A549 (cell line): ENCODE results near the gene PCYT1A. TPM values are rescaled to one million over a fixed set of nuclear protein-coding genes. Genes with fewer than 3 reads are reported as not detected.

ENCODE experiments used
- ATAC-seq, 2 experiments: fragments of 200-7000 bp in 1 of 2; fragments of >200 bp in 1 of 2; cut with Nextera tagmentation in 1 of 2; cut with Tn5 transposase in 1 of 2; 3 replicates each; pipeline versions ENCODE4 v1.8.0 to v1.9.1; 2018 to 2020; ENCODE audit warnings: mild to moderate bottlenecking in 1 of 2, moderate library complexity in 1 of 2
- CTCF ChIA-PET: fragments of 300-600 bp; sonication (Branson Sonifier 250); formaldehyde crosslinking; extraction: SDS; loops from one replicate; lab custom pipeline; 2021; ENCODE audit warnings: antibody characterized with exemption, inconsistent platforms; lab: Yijun Ruan, JAX
- POLR2A ChIA-PET: fragments of 350-600 bp; formaldehyde crosslinking; extraction: SDS; loops from one replicate; lab custom pipeline; 2021; ENCODE audit warnings: antibody characterized with exemption, inconsistent platforms; lab: Yijun Ruan, JAX
- DNase-seq, 2 experiments: peaks; one replicate each; pipeline versions ENCODE4 v3.0.0 to v3.0.0-alpha.2; 2011 to 2016; ENCODE audit warnings: low read depth in 1 of 2, low spot score in 1 of 2
- FAIRE-seq: peaks from 2 replicates; lab custom pipeline; 2011; peaks lifted over from hg19 to GRCh38; lab: Jason Lieb, UNC
- H3K27ac ChIP-seq, 2 experiments: fragments of >200 bp; sonication (Bioruptor Twin); formaldehyde crosslinking; 3 replicates each; pipeline ENCODE4 v1.5.1; 2016 to 2017
- H3K4me1 ChIP-seq: fragments of >200 bp; sonication (Bioruptor Twin); formaldehyde crosslinking; 3 replicates; pipeline ENCODE4 v1.6.1; 2016
- H3K4me2 ChIP-seq: fragments of >200 bp; sonication (Bioruptor Twin); formaldehyde crosslinking; 3 replicates; pipeline ENCODE4 v1.6.1; 2016
- H3K4me3 ChIP-seq: fragments of >200 bp; sonication (Bioruptor Twin); formaldehyde crosslinking; 3 replicates; pipeline ENCODE4 v1.5.1; 2016
- H3K9me3 ChIP-seq: fragments of >200 bp; sonication (Bioruptor Twin); formaldehyde crosslinking; 3 replicates; pipeline ENCODE4 v1.6.1; 2016
- BHLHE40 ChIP-seq: IDR thresholded peaks from 2 replicates; pipeline ENCODE4 v1.6.1; 2012; ENCODE audit warnings: low read depth, low read length, inconsistent platforms
- CBX8 ChIP-seq: fragments of 200-600 bp; sonication (generic); IDR thresholded peaks from 2 replicates; pipeline ENCODE4 v1.6.1; 2016
- CHD2 ChIP-seq: fragments of 150-350 bp; IDR thresholded peaks from 2 replicates; pipeline ENCODE4 v1.6.1; 2014; ENCODE audit warnings: low read length; ENCODE audit not compliant: partially characterized antibody
- CHD4 ChIP-seq: fragments of 200-600 bp; sonication (generic); IDR thresholded peaks from 2 replicates; pipeline ENCODE4 v1.6.1; 2016; ENCODE audit warnings: antibody characterized with exemption, mild to moderate bottlenecking, borderline replicate concordance
- CTCF ChIP-seq: fragments of >200 bp; sonication (Bioruptor Twin); formaldehyde crosslinking; IDR thresholded peaks from 3 replicates; pipeline ENCODE4 v1.5.1; 2016
- EHMT2 ChIP-seq: fragments of 200-600 bp; sonication (generic); IDR thresholded peaks from 2 replicates; pipeline ENCODE4 v1.6.1; 2016; ENCODE audit warnings: antibody characterized with exemption, low read depth, mild to moderate bottlenecking, moderate library complexity
- ELK1 ChIP-seq: fragments of 150-350 bp; IDR thresholded peaks from 2 replicates; pipeline ENCODE4 v1.6.1; 2014; ENCODE audit warnings: low read depth, mild to moderate bottlenecking, low read length
- EP300 ChIP-seq, 2 experiments: fragments of >200 bp; sonication (Bioruptor Twin); formaldehyde crosslinking; IDR thresholded peaks; 2 replicates in 1 of 2; 3 replicates in 1 of 2; pipeline ENCODE4 v1.6.1; 2016 to 2017
- FOXS1 ChIP-seq: fragments of 250-450 bp; sonication (Bioruptor Pico); IDR thresholded peaks from 2 replicates; pipeline ENCODE4 v1.5.0; 2020; ENCODE audit warnings: mild to moderate bottlenecking, moderate library complexity
- HDAC2 ChIP-seq: fragments of 200-600 bp; sonication (generic); IDR thresholded peaks from 2 replicates; pipeline ENCODE4 v1.6.1; 2016
- HES2 ChIP-seq: fragments of >200 bp; sonication (Bioruptor Twin); formaldehyde crosslinking; IDR thresholded peaks from 2 replicates; pipeline ENCODE4 v1.6.1; 2016
- HMGXB4 ChIP-seq: fragments of 250-450 bp; sonication (Bioruptor Pico); IDR thresholded peaks from 2 replicates; pipeline ENCODE4 v1.5.0; 2021; ENCODE audit warnings: mild to moderate bottlenecking, moderate library complexity, borderline replicate concordance
- HOXB5 ChIP-seq: fragments of 250-450 bp; sonication (Bioruptor Pico); IDR thresholded peaks from 2 replicates; pipeline ENCODE4 v1.5.0; 2020; ENCODE audit warnings: mild to moderate bottlenecking, moderate library complexity
- KDM1A ChIP-seq: fragments of 200-600 bp; sonication (generic); IDR thresholded peaks from 2 replicates; pipeline ENCODE4 v1.6.1; 2016; ENCODE audit warnings: low read depth, mild to moderate bottlenecking
- MAZ ChIP-seq: fragments of 150-350 bp; IDR thresholded peaks from 2 replicates; pipeline ENCODE4 v1.6.1; 2014; ENCODE audit warnings: antibody characterized with exemption, low read depth, low read length, borderline replicate concordance
- NPAS2 ChIP-seq: fragments of 250-450 bp; sonication (Bioruptor Pico); IDR thresholded peaks from 2 replicates; pipeline ENCODE4 v1.8.0; 2022; ENCODE audit warnings: mild to moderate bottlenecking, moderate library complexity, borderline replicate concordance
- PBX3 ChIP-seq: IDR thresholded peaks from 2 replicates; pipeline ENCODE4 v1.6.1; 2012
- PHF8 ChIP-seq: fragments of 200-600 bp; sonication (generic); IDR thresholded peaks from 2 replicates; pipeline ENCODE4 v1.6.1; 2016; ENCODE audit warnings: low read depth, mild to moderate bottlenecking, antibody characterized with exemption, moderate library complexity, borderline replicate concordance
- POLR2AphosphoS2 ChIP-seq: conservative IDR thresholded peaks from 2 replicates; pipeline ENCODE4 v1.6.1; 2012; ENCODE audit warnings: low read length, improper control_type of control experiment, inconsistent platforms
- RAD21 ChIP-seq, 2 experiments: fragments of >200 bp in 1 of 2; sonication (Bioruptor Twin) in 1 of 2; formaldehyde crosslinking in 1 of 2; IDR thresholded peaks in 1 of 2; conservative IDR thresholded peaks in 1 of 2; 2 replicates in 1 of 2; 3 replicates in 1 of 2; pipeline ENCODE4 v1.6.1; 2012 to 2018; ENCODE audit warnings: inconsistent platforms in 1 of 2
- RARB ChIP-seq: fragments of 250-450 bp; sonication (Bioruptor Pico); IDR thresholded peaks from 2 replicates; pipeline ENCODE4 v1.8.0; 2021; ENCODE audit warnings: mild to moderate bottlenecking, moderate library complexity
- RCOR1 ChIP-seq: fragments of 150-350 bp; IDR thresholded peaks from 2 replicates; pipeline ENCODE4 v1.6.1; 2014; ENCODE audit warnings: antibody characterized with exemption, low read length, low read depth
- RFX5 ChIP-seq: fragments of 450-650 bp; IDR thresholded peaks from 2 replicates; pipeline ENCODE4 v1.7.1; 2014; ENCODE audit warnings: antibody characterized with exemption, mild to moderate bottlenecking, moderate library complexity
- RNF2 ChIP-seq: fragments of 200-600 bp; sonication (generic); IDR thresholded peaks from 2 replicates; pipeline ENCODE4 v1.6.1; 2016; ENCODE audit warnings: low read depth, mild to moderate bottlenecking, antibody characterized with exemption, moderate library complexity, borderline replicate concordance
- SMC3 ChIP-seq: fragments of >200 bp; sonication (Bioruptor Twin); formaldehyde crosslinking; IDR thresholded peaks from 3 replicates; pipeline ENCODE4 v1.6.1; 2018; ENCODE audit warnings: inconsistent platforms
- TFCP2L1 ChIP-seq: fragments of 250-450 bp; sonication (Bioruptor Pico); IDR thresholded peaks from 2 replicates; pipeline ENCODE4 v1.5.0; 2021; ENCODE audit warnings: mild to moderate bottlenecking
- TP53 ChIP-seq: fragments of 250-450 bp; sonication (Bioruptor Pico); IDR thresholded peaks from 2 replicates; pipeline ENCODE4 v1.5.0; 2021; ENCODE audit warnings: mild to moderate bottlenecking, moderate library complexity
- ZC3H11A ChIP-seq: fragments of 450-650 bp; IDR thresholded peaks from 2 replicates; pipeline ENCODE4 v1.6.1; 2014; ENCODE audit warnings: antibody characterized with exemption, mild to moderate bottlenecking
- ZNF302 ChIP-seq: fragments of 250-450 bp; sonication (Bioruptor Pico); IDR thresholded peaks from 2 replicates; pipeline ENCODE4 v1.9.0; 2021; ENCODE audit warnings: inconsistent platforms, mild to moderate bottlenecking, moderate library complexity
- WGBS: methylation state at CpG from one replicate; pipeline ENCODE4 v1.1.6; 2017; ENCODE audit errors: missing lambda C conversion rate; 5-methylcytosine and 5-hydroxymethylcytosine counted together
- polyA plus RNA-seq, 4 experiments: library from polyadenylated mRNA; depleted of rRNA in 3 of 4; stranded (reverse); fragments of >200 nt; fragmentation: RNase III in 1 of 4; extraction: RNeasy Plus Mini Kit Qiagen cat#74134 plus additional on column Dnase treatment in 1 of 4; gene quantifications; 2 replicates in 3 of 4; 3 replicates in 1 of 4; pipeline ENCODE4 v1.2.3, GENCODE V29; 2011 to 2017

PCYT1A gene
- polyA plus RNA-seq, 2 of the 4 experiments (the other 2 are of a cell fraction) = 41.9 to 45.4 TPM

GRCh38 chr3:196327405-196327804 is 39.9 kb upstream of the PCYT1A start:
- Histone ChIP-seq H3K9me3 (no peaks in the 10 kb centered on the region), H3K27ac (no peak overlapping the region), H3K4me3 (no peak overlapping the region), H3K4me2 (no peak overlapping the region), H3K4me1 (no peaks in the 10 kb centered on the region)
- POLR2A ChIA-PET = no interaction called here
- ATAC-seq (no peak; a peak in 2 of 6 replicates), FAIRE-seq (no peak), DNase-seq (no peak)
- CTCF ChIA-PET = interaction anchor here (1.3 kb wide), 1 partner anchor 10 kb away, joined by 4 read pairs; the partner anchor contains the start of gene TM4SF19
- 96% methylated on average over 5 of the region's 6 CpGs for WGBS
- TF ChIP-seq RNF2 = no peak
- no peak for TF ChIP-seq ELK1
- TF ChIP-seq RFX5 = no peak
- TF ChIP-seq FOXS1 (CRISPR knock-in tag) = no peak
- TF ChIP-seq ZC3H11A = no peak
- TF ChIP-seq RCOR1 = no peak
- TF ChIP-seq MAZ = no peak
- TF ChIP-seq, all 56 proteins: peak for 0

- H3K27ac ChIP-seq = no peak overlapping the region
- no peak overlapping the region for H3K4me2 ChIP-seq
- DNase-seq (no peak), ATAC-seq (no peak; a peak in 1 of 6 replicates)
- CTCF ChIA-PET = interaction anchor here (1.3 kb wide), 1 partner anchor 11 kb away, joined by 4 read pairs; the partner anchor contains the start of gene TM4SF19
- POLR2A ChIA-PET = no interaction called here
- TF ChIP-seq CBX8 (no peak), KDM1A (no peak), HMGXB4 (CRISPR knock-in tag) (no peak), POLR2AphosphoS2 (no peak), PBX3 (no peak), BHLHE40 (no peak)
- TF ChIP-seq, all 56 proteins: peak for 0
- Histone ChIP-seq H3K9me3 (no peaks in the 10 kb centered on the region), H3K4me3 (no peak overlapping the region), H3K4me1 (no peaks in the 10 kb centered on the region)
- FAIRE-seq = no peak
- 93% methylated on average over 9 of the region's 9 CpGs for WGBS
These were observed 39.4 kb upstream of the PCYT1A start for GRCh38 chr3:196326936-196327335.

GRCh38 chr3:196323691-196324090 is 36.2 kb upstream of the PCYT1A start:
- no peak for DNase-seq
- peak; percentile 36 to 62; a peak in 4 of 6 replicates for ATAC-seq
- Histone ChIP-seq H3K9me3 (no peaks in the 10 kb centered on the region), H3K27ac (no peak overlapping the region), H3K4me1 (no peaks in the 10 kb centered on the region), H3K4me2 (no peak overlapping the region), H3K4me3 (no peak overlapping the region)
- CTCF ChIA-PET = interaction anchor here (0.6 to 1.0 kb wide), 3 partner anchors 14 to 374 kb away, joined by 3 read pairs; no protein-coding TSS in a partner anchor
- POLR2A ChIA-PET = no interaction called here
- 84% methylated on average over 11 of the region's 11 CpGs for WGBS
- TF ChIP-seq CBX8 (no peak), RAD21 (conservative IDR thresholded peaks at IDR 0.05 in 1 of 2, IDR thresholded peaks at IDR 0.05 in 1 of 2) (no peak), TFCP2L1 (no peak), EP300 (IDR thresholded peaks at IDR 0.05) (no peak), PHF8 (no peak), CTCF (no peak), EHMT2 (no peak), ZNF302 (no peak), CHD2 (no peak), TP53 (CRISPR knock-in tag) (no peak), NPAS2 (CRISPR knock-in tag) (no peak), CHD4 (no peak), HOXB5 (no peak), SMC3 (no peak), HDAC2 (no peak), HES2 (no peak), KDM1A (no peak), RARB (CRISPR knock-in tag) (no peak)
- FAIRE-seq = no peak
